A549 (cell line): ENCODE measurements around the gene CDH1. TPM values are rescaled to one million over a fixed set of nuclear protein-coding genes. Genes with fewer than 3 reads are reported as not detected.

Source experiments
- ATAC-seq, 2 experiments: fragments of 200-7000 bp in 1 of 2; fragments of >200 bp in 1 of 2; cut with Nextera tagmentation in 1 of 2; cut with Tn5 transposase in 1 of 2; 3 replicates each; pipeline versions ENCODE4 v1.8.0 to v1.9.1; 2018 to 2020; ENCODE audit warnings: mild to moderate bottlenecking in 1 of 2, moderate library complexity in 1 of 2
- CTCF ChIA-PET: fragments of 300-600 bp; sonication (Branson Sonifier 250); formaldehyde crosslinking; extraction: SDS; loops from one replicate; lab custom pipeline; 2021; ENCODE audit warnings: antibody characterized with exemption, inconsistent platforms; lab: Yijun Ruan, JAX
- POLR2A ChIA-PET: fragments of 350-600 bp; formaldehyde crosslinking; extraction: SDS; loops from one replicate; lab custom pipeline; 2021; ENCODE audit warnings: antibody characterized with exemption, inconsistent platforms; lab: Yijun Ruan, JAX
- DNase-seq, 2 experiments: peaks; one replicate each; pipeline versions ENCODE4 v3.0.0 to v3.0.0-alpha.2; 2011 to 2016; ENCODE audit warnings: low read depth in 1 of 2, low spot score in 1 of 2
- FAIRE-seq: peaks from 2 replicates; lab custom pipeline; 2011; peaks lifted over from hg19 to GRCh38; lab: Jason Lieb, UNC
- H3K27ac ChIP-seq, 2 experiments: fragments of >200 bp; sonication (Bioruptor Twin); formaldehyde crosslinking; 3 replicates each; pipeline ENCODE4 v1.5.1; 2016 to 2017
- H3K4me1 ChIP-seq: fragments of >200 bp; sonication (Bioruptor Twin); formaldehyde crosslinking; 3 replicates; pipeline ENCODE4 v1.6.1; 2016
- H3K4me2 ChIP-seq: fragments of >200 bp; sonication (Bioruptor Twin); formaldehyde crosslinking; 3 replicates; pipeline ENCODE4 v1.6.1; 2016
- H3K4me3 ChIP-seq: fragments of >200 bp; sonication (Bioruptor Twin); formaldehyde crosslinking; 3 replicates; pipeline ENCODE4 v1.5.1; 2016
- H3K9me3 ChIP-seq: fragments of >200 bp; sonication (Bioruptor Twin); formaldehyde crosslinking; 3 replicates; pipeline ENCODE4 v1.6.1; 2016
- CEBPB ChIP-seq, 2 experiments: fragments of >200 bp in 1 of 2; sonication (Bioruptor Twin) in 1 of 2; formaldehyde crosslinking in 1 of 2; IDR thresholded peaks; 2 replicates each; pipeline ENCODE4 v1.6.1; 2012 to 2016
- CHD2 ChIP-seq: fragments of 150-350 bp; IDR thresholded peaks from 2 replicates; pipeline ENCODE4 v1.6.1; 2014; ENCODE audit warnings: low read length; ENCODE audit not compliant: partially characterized antibody
- CHD4 ChIP-seq: fragments of 200-600 bp; sonication (generic); IDR thresholded peaks from 2 replicates; pipeline ENCODE4 v1.6.1; 2016; ENCODE audit warnings: antibody characterized with exemption, mild to moderate bottlenecking, borderline replicate concordance
- CTCF ChIP-seq: fragments of >200 bp; sonication (Bioruptor Twin); formaldehyde crosslinking; IDR thresholded peaks from 3 replicates; pipeline ENCODE4 v1.5.1; 2016
- EHMT2 ChIP-seq: fragments of 200-600 bp; sonication (generic); IDR thresholded peaks from 2 replicates; pipeline ENCODE4 v1.6.1; 2016; ENCODE audit warnings: antibody characterized with exemption, low read depth, mild to moderate bottlenecking, moderate library complexity
- ELK1 ChIP-seq: fragments of 150-350 bp; IDR thresholded peaks from 2 replicates; pipeline ENCODE4 v1.6.1; 2014; ENCODE audit warnings: low read depth, mild to moderate bottlenecking, low read length
- EP300 ChIP-seq, 2 experiments: fragments of >200 bp; sonication (Bioruptor Twin); formaldehyde crosslinking; IDR thresholded peaks; 2 replicates in 1 of 2; 3 replicates in 1 of 2; pipeline ENCODE4 v1.6.1; 2016 to 2017
- FOXS1 ChIP-seq: fragments of 250-450 bp; sonication (Bioruptor Pico); IDR thresholded peaks from 2 replicates; pipeline ENCODE4 v1.5.0; 2020; ENCODE audit warnings: mild to moderate bottlenecking, moderate library complexity
- HES2 ChIP-seq: fragments of >200 bp; sonication (Bioruptor Twin); formaldehyde crosslinking; IDR thresholded peaks from 2 replicates; pipeline ENCODE4 v1.6.1; 2016
- HEYL ChIP-seq: fragments of 250-450 bp; sonication (Bioruptor Pico); IDR thresholded peaks from 2 replicates; pipeline ENCODE4 v1.8.0; 2021; ENCODE audit warnings: mild to moderate bottlenecking, moderate library complexity
- HMGXB4 ChIP-seq: fragments of 250-450 bp; sonication (Bioruptor Pico); IDR thresholded peaks from 2 replicates; pipeline ENCODE4 v1.5.0; 2021; ENCODE audit warnings: mild to moderate bottlenecking, moderate library complexity, borderline replicate concordance
- JUN ChIP-seq, 2 experiments: fragments of >200 bp; sonication (Bioruptor Twin); formaldehyde crosslinking; IDR thresholded peaks; 2 replicates in 1 of 2; 3 replicates in 1 of 2; pipeline ENCODE4 v1.6.1; 2016 to 2017
- JUNB ChIP-seq: fragments of >200 bp; sonication (Bioruptor Twin); formaldehyde crosslinking; IDR thresholded peaks from 2 replicates; pipeline ENCODE4 v1.6.1; 2016
- KDM1A ChIP-seq: fragments of 200-600 bp; sonication (generic); IDR thresholded peaks from 2 replicates; pipeline ENCODE4 v1.6.1; 2016; ENCODE audit warnings: low read depth, mild to moderate bottlenecking
- MAZ ChIP-seq: fragments of 150-350 bp; IDR thresholded peaks from 2 replicates; pipeline ENCODE4 v1.6.1; 2014; ENCODE audit warnings: antibody characterized with exemption, low read depth, low read length, borderline replicate concordance
- NR3C1 ChIP-seq: fragments of >200 bp; sonication (Bioruptor Twin); formaldehyde crosslinking; IDR thresholded peaks from 3 replicates; pipeline ENCODE4 v1.6.1; 2017
- PHF8 ChIP-seq: fragments of 200-600 bp; sonication (generic); IDR thresholded peaks from 2 replicates; pipeline ENCODE4 v1.6.1; 2016; ENCODE audit warnings: low read depth, mild to moderate bottlenecking, antibody characterized with exemption, moderate library complexity, borderline replicate concordance
- POLR2A ChIP-seq: IDR thresholded peaks from 2 replicates; pipeline ENCODE4 v1.6.1; 2012; ENCODE audit warnings: mild to moderate bottlenecking, low read length
- POLR2AphosphoS2 ChIP-seq: conservative IDR thresholded peaks from 2 replicates; pipeline ENCODE4 v1.6.1; 2012; ENCODE audit warnings: low read length, improper control_type of control experiment, inconsistent platforms
- RAD21 ChIP-seq, 2 experiments: fragments of >200 bp in 1 of 2; sonication (Bioruptor Twin) in 1 of 2; formaldehyde crosslinking in 1 of 2; IDR thresholded peaks in 1 of 2; conservative IDR thresholded peaks in 1 of 2; 2 replicates in 1 of 2; 3 replicates in 1 of 2; pipeline ENCODE4 v1.6.1; 2012 to 2018; ENCODE audit warnings: inconsistent platforms in 1 of 2
- RNF2 ChIP-seq: fragments of 200-600 bp; sonication (generic); IDR thresholded peaks from 2 replicates; pipeline ENCODE4 v1.6.1; 2016; ENCODE audit warnings: low read depth, mild to moderate bottlenecking, antibody characterized with exemption, moderate library complexity, borderline replicate concordance
- TFCP2L1 ChIP-seq: fragments of 250-450 bp; sonication (Bioruptor Pico); IDR thresholded peaks from 2 replicates; pipeline ENCODE4 v1.5.0; 2021; ENCODE audit warnings: mild to moderate bottlenecking
- ZNF302 ChIP-seq: fragments of 250-450 bp; sonication (Bioruptor Pico); IDR thresholded peaks from 2 replicates; pipeline ENCODE4 v1.9.0; 2021; ENCODE audit warnings: inconsistent platforms, mild to moderate bottlenecking, moderate library complexity
- WGBS: methylation state at CpG from one replicate; pipeline ENCODE4 v1.1.6; 2017; ENCODE audit errors: missing lambda C conversion rate; 5-methylcytosine and 5-hydroxymethylcytosine counted together
- polyA plus RNA-seq, 4 experiments: library from polyadenylated mRNA; depleted of rRNA in 3 of 4; stranded (reverse); fragments of >200 nt; fragmentation: RNase III in 1 of 4; extraction: RNeasy Plus Mini Kit Qiagen cat#74134 plus additional on column Dnase treatment in 1 of 4; gene quantifications; 2 replicates in 3 of 4; 3 replicates in 1 of 4; pipeline ENCODE4 v1.2.3, GENCODE V29; 2011 to 2017
- TF ChIP-seq, protein P1 (sequence below): fragments of 200-600 bp; sonication (generic); IDR thresholded peaks from 2 replicates; pipeline ENCODE4 v1.6.1; 2016; ENCODE audit warnings: antibody characterized with exemption, mild to moderate bottlenecking, moderate library complexity
- TF ChIP-seq, protein P2 (sequence below): fragments of >200 bp; sonication (Bioruptor Twin); formaldehyde crosslinking; IDR thresholded peaks from 3 replicates; pipeline ENCODE4 v1.6.1; 2016

The CDH1 gene
- polyA plus RNA-seq, 2 of the 4 experiments (the other 2 are of a cell fraction), result 6.0 to 24.5 TPM

DNA sequence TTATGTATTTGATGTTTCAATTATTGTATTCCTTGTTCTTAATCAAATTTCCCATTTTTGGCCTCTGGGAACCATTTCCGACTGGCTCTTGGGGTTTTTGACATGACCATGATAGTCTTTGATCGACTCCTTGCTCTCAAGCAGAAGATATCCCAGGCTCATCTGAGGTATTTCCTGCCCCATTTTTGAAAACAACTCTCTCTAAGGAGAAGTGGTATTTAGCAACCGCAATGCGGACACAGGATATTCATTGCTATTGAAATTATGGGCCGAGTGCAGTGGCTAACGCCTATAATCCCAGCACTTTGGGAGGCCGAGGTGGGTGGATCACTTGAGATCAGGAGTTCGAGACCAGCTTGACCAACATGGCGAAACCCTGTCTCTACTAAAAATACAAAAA, 111.7 kb downstream of the CDH1 start:
- 0 out of 3 replicates have a peak, but pooled peaks cover 5% of the 10 kb centered on the region for H3K4me1 ChIP-seq
- 94% methylated on average over 9 of the region's 9 CpGs for WGBS
- H3K4me3 ChIP-seq, result no peak overlapping the region
- H3K9me3 ChIP-seq, result no peaks in the 10 kb centered on the region
- ATAC-seq, result no peak
- CTCF ChIA-PET, result interaction anchor here (0.9 to 2.5 kb wide), 5 partner anchors 53 to 320 kb away, joined by 3 to 18 read pairs (median 4); partner anchors contain the start of gene HAS3
- TF ChIP-seq EP300 (IDR thresholded peaks at IDR 0.05), result no peak
- no peak for TF ChIP-seq CHD4
- TF ChIP-seq, protein P1, sequence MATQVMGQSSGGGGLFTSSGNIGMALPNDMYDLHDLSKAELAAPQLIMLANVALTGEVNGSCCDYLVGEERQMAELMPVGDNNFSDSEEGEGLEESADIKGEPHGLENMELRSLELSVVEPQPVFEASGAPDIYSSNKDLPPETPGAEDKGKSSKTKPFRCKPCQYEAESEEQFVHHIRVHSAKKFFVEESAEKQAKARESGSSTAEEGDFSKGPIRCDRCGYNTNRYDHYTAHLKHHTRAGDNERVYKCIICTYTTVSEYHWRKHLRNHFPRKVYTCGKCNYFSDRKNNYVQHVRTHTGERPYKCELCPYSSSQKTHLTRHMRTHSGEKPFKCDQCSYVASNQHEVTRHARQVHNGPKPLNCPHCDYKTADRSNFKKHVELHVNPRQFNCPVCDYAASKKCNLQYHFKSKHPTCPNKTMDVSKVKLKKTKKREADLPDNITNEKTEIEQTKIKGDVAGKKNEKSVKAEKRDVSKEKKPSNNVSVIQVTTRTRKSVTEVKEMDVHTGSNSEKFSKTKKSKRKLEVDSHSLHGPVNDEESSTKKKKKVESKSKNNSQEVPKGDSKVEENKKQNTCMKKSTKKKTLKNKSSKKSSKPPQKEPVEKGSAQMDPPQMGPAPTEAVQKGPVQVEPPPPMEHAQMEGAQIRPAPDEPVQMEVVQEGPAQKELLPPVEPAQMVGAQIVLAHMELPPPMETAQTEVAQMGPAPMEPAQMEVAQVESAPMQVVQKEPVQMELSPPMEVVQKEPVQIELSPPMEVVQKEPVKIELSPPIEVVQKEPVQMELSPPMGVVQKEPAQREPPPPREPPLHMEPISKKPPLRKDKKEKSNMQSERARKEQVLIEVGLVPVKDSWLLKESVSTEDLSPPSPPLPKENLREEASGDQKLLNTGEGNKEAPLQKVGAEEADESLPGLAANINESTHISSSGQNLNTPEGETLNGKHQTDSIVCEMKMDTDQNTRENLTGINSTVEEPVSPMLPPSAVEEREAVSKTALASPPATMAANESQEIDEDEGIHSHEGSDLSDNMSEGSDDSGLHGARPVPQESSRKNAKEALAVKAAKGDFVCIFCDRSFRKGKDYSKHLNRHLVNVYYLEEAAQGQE, result no peak
- no peak for TF ChIP-seq HMGXB4 (CRISPR knock-in tag)
- TF ChIP-seq POLR2A, result no peak
- TF ChIP-seq HES2, result no peak
- no peak for TF ChIP-seq RNF2
- TF ChIP-seq MAZ, result no peak
- TF ChIP-seq TFCP2L1 (CRISPR knock-in tag), result no peak
- no peak for TF ChIP-seq KDM1A
- TF ChIP-seq EHMT2, result no peak
- no peak for TF ChIP-seq POLR2AphosphoS2
- H3K4me2 ChIP-seq, result no peak overlapping the region
- POLR2A ChIA-PET, result no interaction called here
- DNase-seq, result no peak
- no peak for FAIRE-seq
- no peak overlapping the region for H3K27ac ChIP-seq

GRCh38 chr16:68850481-68850880, 113.4 kb downstream of the CDH1 start:
- Histone ChIP-seq H3K9me3 (no peaks in the 10 kb centered on the region), H3K4me3 (no peak overlapping the region), H3K4me2 (no peak overlapping the region), H3K27ac (no peak overlapping the region), H3K4me1 (no peaks in the 10 kb centered on the region)
- TF ChIP-seq PHF8 (no peak), FOXS1 (CRISPR knock-in tag) (no peak), ZNF302 (CRISPR knock-in tag) (no peak), NR3C1 (no peak), JUN (IDR thresholded peaks at IDR 0.05) (no peak), HEYL (no peak), JUNB (no peak), CTCF (no peak), ELK1 (no peak), POLR2A (no peak), CHD2 (no peak), RAD21 (conservative IDR thresholded peaks at IDR 0.05 in 1 of 2, IDR thresholded peaks at IDR 0.05 in 1 of 2) (no peak), CEBPB (IDR thresholded peaks at IDR 0.05) (no peak), EP300 (IDR thresholded peaks at IDR 0.05) (no peak)
- TF ChIP-seq, protein P2, sequence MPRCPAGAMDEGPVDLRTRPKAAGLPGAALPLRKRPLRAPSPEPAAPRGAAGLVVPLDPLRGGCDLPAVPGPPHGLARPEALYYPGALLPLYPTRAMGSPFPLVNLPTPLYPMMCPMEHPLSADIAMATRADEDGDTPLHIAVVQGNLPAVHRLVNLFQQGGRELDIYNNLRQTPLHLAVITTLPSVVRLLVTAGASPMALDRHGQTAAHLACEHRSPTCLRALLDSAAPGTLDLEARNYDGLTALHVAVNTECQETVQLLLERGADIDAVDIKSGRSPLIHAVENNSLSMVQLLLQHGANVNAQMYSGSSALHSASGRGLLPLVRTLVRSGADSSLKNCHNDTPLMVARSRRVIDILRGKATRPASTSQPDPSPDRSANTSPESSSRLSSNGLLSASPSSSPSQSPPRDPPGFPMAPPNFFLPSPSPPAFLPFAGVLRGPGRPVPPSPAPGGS, result no peak
- no peak for DNase-seq
- POLR2A ChIA-PET, result no interaction called here
- CTCF ChIA-PET, result interaction anchor here (2.5 kb wide), 1 partner anchor 273 kb away, joined by 18 read pairs; no protein-coding TSS in a partner anchor
- 93% methylated on average over 2 of the region's 2 CpGs for WGBS
- FAIRE-seq, result no peak
- ATAC-seq, result no peak
